Measurements from ENCODE around the gene ZFP36L2. TPM values are rescaled to one million over a fixed set of nuclear protein-coding genes. Genes with fewer than 3 reads are reported as not detected.

The ZFP36L2 gene
- total and polyA plus RNA-seq, 9 of the 15 experiments (the other 6 are each of a cell fraction or from before 2014, with no cell fraction given): 4.1 to 60.6 (median 20.3) TPM

GRCh38 chr2:43184339-43184895, 42.0 kb downstream of the ZFP36L2 start:
- whole genome bisulfite sequencing (ENCODE audit: insufficient coverage, low coverage, missing lambda C conversion rate): 17% methylated on average over 12 of the region's 12 CpGs
- DNase-seq (ENCODE audit: extremely low read depth in 1 of 4, low spot score in 3 of 4) (peak; percentile 74 to 89 (median 74)), ATAC-seq (peak; percentile 78), FAIRE-seq (peak; percentile 91)
- Histone ChIP-seq H3K9ac (ENCODE audit: insufficient read depth in 1 of 2, low read depth in 2 of 2, low read length in 2 of 2) (peak overlapping the region; percentile 43 to 46; a peak in 3 of 4 replicates), H2AFZ (ENCODE audit: low read depth, low read length) (peak overlapping the region; percentile 93), H3K9me3 (replicated peaks; ENCODE audit: control insufficient read depth, insufficient read depth, low read depth, low read length) (no peaks in the 10 kb centered on the region), H3K27ac (ENCODE audit: extremely low read depth, low read depth, low read length) (peak overlapping the region; percentile 67), H3K79me2 (ENCODE audit: control insufficient read depth, insufficient read depth, low read length) (no peaks in the 10 kb centered on the region), H3K4me1 (replicated peaks in 1 of 2; ENCODE audit: control insufficient read depth in 2 of 2, insufficient read depth in 2 of 2, low read length in 2 of 2) (peaks cover 54 to 61% of the 10 kb centered on the region in 2 experiments), H3K4me3 (no peak overlapping the region), H3K4me2 (ENCODE audit: insufficient read depth, low read length) (peak overlapping the region; percentile 59), H4K20me1 (replicated peaks; ENCODE audit: control insufficient read depth, insufficient read depth, low read length) (no peaks in the 10 kb centered on the region), H3K36me3 (ENCODE audit: control insufficient read depth, insufficient read depth, low read length) (no peaks in the 10 kb centered on the region), H3K9me1 (ENCODE audit: control insufficient read depth, insufficient read depth, low read length) (no peaks in the 10 kb centered on the region), H3K27me3 (ENCODE audit: control insufficient read depth in 2 of 2, insufficient read depth in 2 of 2, low read length in 2 of 2) (no peaks in the 10 kb centered on the region)
- no TSS peak for BruUV-seq (replicated peaks)
- POLR2A ChIA-PET: interaction anchor here (1.0 kb wide), 1 partner anchor 9 kb away, joined by 3 read pairs; no protein-coding TSS in a partner anchor
- in situ Hi-C loops (cut with MboI): no loop called here
- CTCF ChIA-PET (ENCODE audit: low intra/inter-chr PET ratio): no interaction called here
- intact Hi-C loops (cut with micrococcal nuclease): no loop called here
- peak; percentile 42; the same call in 1 of the 2 replicates for TF ChIP-seq SMARCA4 (IDR thresholded peaks at IDR 0.05)
- TF ChIP-seq NCOA1 (IDR thresholded peaks at IDR 0.05; ENCODE audit: low read depth): no peak
- no peak for TF ChIP-seq ZNF24 (IDR thresholded peaks at IDR 0.05)
- peak; percentile 61 for TF ChIP-seq ZNF592 (IDR thresholded peaks at IDR 0.05)
- TF ChIP-seq HDGF (IDR thresholded peaks at IDR 0.05): 0 out of 2 replicates have a peak, but pooled peaks have one; percentile 61
- TF ChIP-seq FOXK2 (conservative IDR thresholded peaks at IDR 0.05 in 1 of 2, IDR thresholded peaks at IDR 0.05 in 1 of 2; ENCODE audit: low read depth in 2 of 2): 0 out of 4 replicates have a peak, but pooled peaks of 1 of the 2 experiments have one; percentile 45
- no peak for TF ChIP-seq XRCC3 (IDR thresholded peaks at IDR 0.05)
- TF ChIP-seq JUN (IDR thresholded peaks at IDR 0.05; ENCODE audit: borderline replicate concordance, low read depth, low read length): peak; percentile 23; the same call in 1 of the 2 replicates
- TF ChIP-seq JUN (CRISPR knock-in tag; IDR thresholded peaks at IDR 0.05; ENCODE audit: borderline replicate concordance): peak; percentile 62; the same call in 1 of the 2 replicates
- peak; percentile 26; the same call in 1 of the 2 replicates for TF ChIP-seq ZBTB2 (IDR thresholded peaks at IDR 0.05)
- peak; percentile 73; the same call in 1 of the 2 replicates for TF ChIP-seq NR2C2 (CRISPR knock-in tag; IDR thresholded peaks at IDR 0.05)
- peak; percentile 89 for TF ChIP-seq NR2C2 (tag; IDR thresholded peaks at IDR 0.05)
- TF ChIP-seq DACH1 (IDR thresholded peaks at IDR 0.05; ENCODE audit: partially characterized antibody): no peak
- peak; percentile 71 for TF ChIP-seq HDAC2 (IDR thresholded peaks at IDR 0.05)
- TF ChIP-seq TOE1 (IDR thresholded peaks at IDR 0.05; ENCODE audit: borderline replicate concordance): peak; percentile 60; the same call in 1 of the 2 replicates
- no peak for TF ChIP-seq TOE1 (CRISPR knock-in tag; IDR thresholded peaks at IDR 0.05; ENCODE audit: borderline replicate concordance, low read depth)
- TF ChIP-seq WHSC1 (IDR thresholded peaks at IDR 0.05; ENCODE audit: low read length): no peak
- TF ChIP-seq ATF2 (CRISPR knock-in tag; IDR thresholded peaks at IDR 0.05): no peak

All from K562 (cell line).